HCT116 (cell line): Measurements from ENCODE around the gene PLCXD1. TPM values are rescaled to one million over a fixed set of nuclear protein-coding genes. Genes with fewer than 3 reads are reported as not detected.

Source experiments
- ATAC-seq: fragments of 200-7000 bp; cut with Tn5 transposase; 2 replicates; pipeline ENCODE4 v1.9.1; 2020; ENCODE audit warnings: mild to moderate bottlenecking, moderate library complexity
- BruUV-seq: library from RNA; stranded (reverse); fragments of 400-500 nt; replicated peaks from 2 replicates; lab custom pipeline; 2021; lab: Mats Ljungman, UMichigan
- CTCF ChIA-PET: fragments of 300-600 bp; sonication (Branson Sonifier 250); formaldehyde crosslinking; loops from one replicate; lab custom pipeline; 2021; ENCODE audit warnings: antibody characterized with exemption; lab: Charles Lee
- POLR2A ChIA-PET: fragments of 300-600, 350-600 bp; sonication (Branson Sonifier 250); formaldehyde crosslinking; loops from one replicate; lab custom pipeline; 2021; ENCODE audit warnings: antibody characterized with exemption; lab: Charles Lee
- RAD21 ChIA-PET, 2 experiments: fragments of 300-600 bp; sonication (Branson Sonifier 250); formaldehyde crosslinking; loops; one replicate each; lab custom pipeline; 2023; ENCODE audit warnings: low total read pairs in 2 of 2; ENCODE audit not compliant: uncharacterized antibody in 2 of 2, unreplicated experiment in 2 of 2, low non-redundant PET in 1 of 2; lab: Charles Lee
- DNase-seq: peaks from one replicate; pipeline ENCODE4 v3.0.0-alpha.2; 2010; ENCODE audit warnings: low read depth, low spot score
- H2AFZ ChIP-seq: fragments of 200-600 bp; shearing (Covaris generic), sonication (generic); 2 replicates; pipeline ENCODE4 v1.6.1; 2017; ENCODE audit warnings: low read depth, mixed run types, mixed read lengths, antibody characterized with exemption, low read length; ENCODE audit not compliant: poor library complexity, severe bottlenecking
- H3K27ac ChIP-seq: 2 replicates; pipeline ENCODE4 v1.5.1; 2012; ENCODE audit warnings: low read depth, low read length
- H3K27me3 ChIP-seq: fragments of 200-600 bp; sonication (generic); 2 replicates; pipeline ENCODE4 v1.6.1; 2016; ENCODE audit warnings: mixed run types, low read length, mixed read lengths; ENCODE audit not compliant: insufficient read depth
- H3K36me3 ChIP-seq, 2 experiments: fragments of 200-500 bp in 1 of 2; fragments of 200-600 bp in 1 of 2; sonication (Bioruptor generic) in 1 of 2; sonication (generic) in 1 of 2; 2 replicates each; pipeline versions ENCODE4 v1.5.1 to v1.6.1; 2014 to 2016; ENCODE audit warnings: low read length in 2 of 2, inconsistent platforms in 1 of 2, mixed read lengths in 1 of 2, mixed run types in 1 of 2; ENCODE audit not compliant: insufficient read depth in 2 of 2, control insufficient read depth in 1 of 2
- H3K4me1 ChIP-seq, 2 experiments: fragments of 200-600 bp in 1 of 2; sonication (generic) in 1 of 2; 2 replicates each; pipeline versions ENCODE4 v1.5.1 to v1.6.1; 2012 to 2017; ENCODE audit warnings: low read length in 2 of 2, inconsistent platforms in 1 of 2, mild to moderate bottlenecking in 1 of 2, mixed read lengths in 1 of 2, mixed run types in 1 of 2, moderate library complexity in 1 of 2; ENCODE audit not compliant: insufficient read depth in 2 of 2, control insufficient read depth in 1 of 2
- H3K4me2 ChIP-seq: fragments of 200-600 bp; sonication (generic); 2 replicates; pipeline ENCODE4 v1.6.1; 2017; ENCODE audit warnings: mixed run types, low read length, mixed read lengths
- H3K4me3 ChIP-seq, 2 experiments: fragments of 200-600 bp in 1 of 2; sonication (generic) in 1 of 2; replicated peaks in 1 of 2; 2 replicates each; pipeline ENCODE4 v1.5.1; 2011 to 2016; ENCODE audit warnings: low read length in 2 of 2, control low read depth in 1 of 2, low read depth in 1 of 2, mild to moderate bottlenecking in 1 of 2, mixed read lengths in 1 of 2, mixed run types in 1 of 2
- H3K79me2 ChIP-seq: fragments of 200-600 bp; sonication (generic); 2 replicates; pipeline ENCODE4 v1.6.1; 2017; ENCODE audit warnings: mild to moderate bottlenecking, mixed run types, low read length, moderate library complexity, mixed read lengths; ENCODE audit not compliant: insufficient read depth
- H3K9ac ChIP-seq: fragments of 200-600 bp; sonication (generic); 2 replicates; pipeline ENCODE4 v1.6.1; 2016; ENCODE audit warnings: low read length, mixed read lengths
- H3K9me2 ChIP-seq: fragments of 200-600 bp; sonication (generic), shearing (Covaris generic); 2 replicates; pipeline ENCODE4 v1.6.1; 2017; ENCODE audit warnings: mixed run types, mild to moderate bottlenecking, moderate library complexity; ENCODE audit not compliant: insufficient read depth
- H3K9me3 ChIP-seq, 2 experiments: fragments of 200-500 bp in 1 of 2; fragments of 200-600 bp in 1 of 2; sonication (Bioruptor generic) in 1 of 2; sonication (generic) in 1 of 2; 2 replicates each; pipeline ENCODE4 v1.6.1; 2014 to 2017; ENCODE audit warnings: low read length in 2 of 2, mixed read lengths in 2 of 2, inconsistent platforms in 1 of 2, low read depth in 1 of 2, mild to moderate bottlenecking in 1 of 2, mixed run types in 1 of 2, moderate library complexity in 1 of 2; ENCODE audit not compliant: control insufficient read depth in 1 of 2, insufficient read depth in 1 of 2
- H4K20me1 ChIP-seq: fragments of 200-600 bp; sonication (generic), shearing (Covaris generic); 2 replicates; pipeline ENCODE4 v1.6.1; 2017; ENCODE audit warnings: mixed run types, mild to moderate bottlenecking, moderate library complexity; ENCODE audit not compliant: insufficient read depth
- CBX3 ChIP-seq: IDR thresholded peaks from 2 replicates; pipeline ENCODE4 v1.6.1; 2012; ENCODE audit warnings: low read depth
- CEBPB ChIP-seq: IDR thresholded peaks from 2 replicates; pipeline ENCODE4 v1.6.1; 2012; ENCODE audit warnings: low read depth
- EGR1 ChIP-seq: IDR thresholded peaks from 2 replicates; pipeline ENCODE4 v1.6.1; 2012; ENCODE audit warnings: low read depth
- ELF1 ChIP-seq: IDR thresholded peaks from 2 replicates; pipeline ENCODE4 v1.6.1; 2012; ENCODE audit warnings: low read depth, borderline replicate concordance
- EZH2 ChIP-seq: fragments of 200-600 bp; sonication (generic); IDR thresholded peaks from 2 replicates; pipeline ENCODE4 v1.6.1; 2017; ENCODE audit warnings: antibody characterized with exemption, mixed run types
- EZH2phosphoT487 ChIP-seq: fragments of 200-600 bp; IDR thresholded peaks from 2 replicates; pipeline ENCODE4 v1.6.1; 2018; ENCODE audit warnings: antibody characterized with exemption, borderline replicate concordance
- FOSL1 ChIP-seq: IDR thresholded peaks from 2 replicates; pipeline ENCODE4 v1.6.1; 2012; ENCODE audit warnings: low read depth
- POLR2A ChIP-seq: IDR thresholded peaks from 2 replicates; pipeline ENCODE4 v1.7.0; 2011; ENCODE audit warnings: borderline replicate concordance; ENCODE audit not compliant: insufficient read depth, insufficient read length; ENCODE audit errors: extremely low read depth
- POLR2AphosphoS5 ChIP-seq: IDR thresholded peaks from 2 replicates; pipeline ENCODE4 v1.6.1; 2011; ENCODE audit warnings: mild to moderate bottlenecking, low read depth, low read length, moderate library complexity
- RAD21 ChIP-seq: IDR thresholded peaks from 2 replicates; pipeline ENCODE4 v1.6.1; 2012; ENCODE audit warnings: low read depth, mild to moderate bottlenecking
- SIN3A ChIP-seq: IDR thresholded peaks from 2 replicates; pipeline ENCODE4 v1.6.1; 2012; ENCODE audit warnings: low read depth
- SRF ChIP-seq: IDR thresholded peaks from 2 replicates; pipeline ENCODE4 v1.6.1; 2012; ENCODE audit warnings: low read depth
- TCF7L2 ChIP-seq: IDR thresholded peaks from 2 replicates; pipeline ENCODE4 v1.7.0; 2011; ENCODE audit warnings: borderline replicate concordance, inconsistent platforms; ENCODE audit not compliant: insufficient read depth, insufficient read length; ENCODE audit errors: extremely low read depth
- YY1 ChIP-seq: IDR thresholded peaks from 2 replicates; pipeline ENCODE4 v1.6.1; 2011; ENCODE audit warnings: low read length, low read depth, moderate library complexity, mild to moderate bottlenecking; ENCODE audit not compliant: insufficient replicate concordance; ENCODE audit errors: extremely low read depth
- ZNF274 ChIP-seq: fragments of 200-500 bp; sonication (Bioruptor generic); IDR thresholded peaks from 2 replicates; pipeline ENCODE4 v1.6.1; 2014; ENCODE audit warnings: mild to moderate bottlenecking, low read depth, low read length, inconsistent platforms
- intact Hi-C: fragments of 100-400 bp; cut with micrococcal nuclease; formaldehyde crosslinking; loops from 2 replicates; pipeline ENCODE4 v1.10.0; 2022
- total RNA-seq: library from RNA; stranded (reverse); gene quantifications from one replicate; pipeline ENCODE4 v1.2.1, GENCODE V29; 2021; ENCODE audit not compliant: unreplicated experiment
- TF ChIP-seq, protein P1 (sequence below): IDR thresholded peaks from 2 replicates; pipeline ENCODE4 v1.6.1; 2012; ENCODE audit warnings: low read depth
- TF ChIP-seq, protein P2 (sequence below): IDR thresholded peaks from 2 replicates; pipeline ENCODE4 v1.6.1; 2012
- TF ChIP-seq, protein P3 (sequence below): IDR thresholded peaks from 2 replicates; pipeline ENCODE4 v1.6.1; 2012

PLCXD1 gene
- total RNA-seq, 1 experiment from 2014 or later: 26.3 TPM

DNA sequence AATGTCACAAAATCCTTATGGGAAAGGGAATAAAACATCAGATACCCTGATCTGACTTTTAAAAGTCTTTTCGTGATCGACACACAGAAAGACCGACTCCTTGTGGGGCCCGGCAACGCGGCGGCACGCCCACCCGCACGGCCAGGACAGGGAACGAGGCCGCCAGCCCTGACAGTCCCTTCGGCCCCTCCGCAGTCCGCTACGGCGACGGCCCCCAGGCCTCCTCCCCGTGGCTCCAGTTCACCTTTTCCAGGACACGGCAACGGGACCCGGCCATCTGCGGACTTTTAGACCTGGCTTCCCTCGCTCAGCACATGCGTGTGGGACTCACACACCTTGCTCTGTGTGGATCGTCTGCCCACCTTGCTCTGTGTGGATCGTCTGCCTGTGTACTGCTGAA lies 71.0 kb downstream of the PLCXD1 start:
- no peak for DNase-seq
- no peak overlapping the region for H3K4me2 ChIP-seq
- TF ChIP-seq EZH2: no peak
- TF ChIP-seq CEBPB: no peak
- no peak for TF ChIP-seq YY1
- no peak for TF ChIP-seq ZNF274
- no peak for TF ChIP-seq POLR2AphosphoS5
- TF ChIP-seq EZH2phosphoT487: no peak
- TF ChIP-seq EGR1: no peak
- TF ChIP-seq, protein P1, sequence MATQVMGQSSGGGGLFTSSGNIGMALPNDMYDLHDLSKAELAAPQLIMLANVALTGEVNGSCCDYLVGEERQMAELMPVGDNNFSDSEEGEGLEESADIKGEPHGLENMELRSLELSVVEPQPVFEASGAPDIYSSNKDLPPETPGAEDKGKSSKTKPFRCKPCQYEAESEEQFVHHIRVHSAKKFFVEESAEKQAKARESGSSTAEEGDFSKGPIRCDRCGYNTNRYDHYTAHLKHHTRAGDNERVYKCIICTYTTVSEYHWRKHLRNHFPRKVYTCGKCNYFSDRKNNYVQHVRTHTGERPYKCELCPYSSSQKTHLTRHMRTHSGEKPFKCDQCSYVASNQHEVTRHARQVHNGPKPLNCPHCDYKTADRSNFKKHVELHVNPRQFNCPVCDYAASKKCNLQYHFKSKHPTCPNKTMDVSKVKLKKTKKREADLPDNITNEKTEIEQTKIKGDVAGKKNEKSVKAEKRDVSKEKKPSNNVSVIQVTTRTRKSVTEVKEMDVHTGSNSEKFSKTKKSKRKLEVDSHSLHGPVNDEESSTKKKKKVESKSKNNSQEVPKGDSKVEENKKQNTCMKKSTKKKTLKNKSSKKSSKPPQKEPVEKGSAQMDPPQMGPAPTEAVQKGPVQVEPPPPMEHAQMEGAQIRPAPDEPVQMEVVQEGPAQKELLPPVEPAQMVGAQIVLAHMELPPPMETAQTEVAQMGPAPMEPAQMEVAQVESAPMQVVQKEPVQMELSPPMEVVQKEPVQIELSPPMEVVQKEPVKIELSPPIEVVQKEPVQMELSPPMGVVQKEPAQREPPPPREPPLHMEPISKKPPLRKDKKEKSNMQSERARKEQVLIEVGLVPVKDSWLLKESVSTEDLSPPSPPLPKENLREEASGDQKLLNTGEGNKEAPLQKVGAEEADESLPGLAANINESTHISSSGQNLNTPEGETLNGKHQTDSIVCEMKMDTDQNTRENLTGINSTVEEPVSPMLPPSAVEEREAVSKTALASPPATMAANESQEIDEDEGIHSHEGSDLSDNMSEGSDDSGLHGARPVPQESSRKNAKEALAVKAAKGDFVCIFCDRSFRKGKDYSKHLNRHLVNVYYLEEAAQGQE: no peak
- TF ChIP-seq ELF1: no peak
- no peak for TF ChIP-seq CBX3
- TF ChIP-seq, protein P2, sequence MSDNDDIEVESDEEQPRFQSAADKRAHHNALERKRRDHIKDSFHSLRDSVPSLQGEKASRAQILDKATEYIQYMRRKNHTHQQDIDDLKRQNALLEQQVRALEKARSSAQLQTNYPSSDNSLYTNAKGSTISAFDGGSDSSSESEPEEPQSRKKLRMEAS: no peak
- no peak for TF ChIP-seq POLR2A
- no peak for TF ChIP-seq FOSL1
- no peak for TF ChIP-seq SIN3A
- no peak for TF ChIP-seq SRF
- TF ChIP-seq TCF7L2: no peak
- TF ChIP-seq RAD21: no peak
- TF ChIP-seq, protein P3, sequence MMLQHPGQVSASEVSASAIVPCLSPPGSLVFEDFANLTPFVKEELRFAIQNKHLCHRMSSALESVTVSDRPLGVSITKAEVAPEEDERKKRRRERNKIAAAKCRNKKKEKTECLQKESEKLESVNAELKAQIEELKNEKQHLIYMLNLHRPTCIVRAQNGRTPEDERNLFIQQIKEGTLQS: no peak
- H3K4me1 ChIP-seq: no peaks in the 10 kb centered on the region
- intact Hi-C loops: no loop called here
- ChIA-PET RAD21 (no interaction called here), POLR2A (no interaction called here), CTCF (no interaction called here)
- no peaks in the 10 kb centered on the region for H3K36me3 ChIP-seq
- H3K27ac ChIP-seq: no peak overlapping the region
- H3K79me2 ChIP-seq: no peaks in the 10 kb centered on the region
- no peak overlapping the region for H3K4me3 ChIP-seq
- no peak overlapping the region for H2AFZ ChIP-seq
- H3K9ac ChIP-seq: no peak overlapping the region
- no peaks in the 10 kb centered on the region for H4K20me1 ChIP-seq
- BruUV-seq: no TSS peak
- H3K9me2 ChIP-seq: no peaks in the 10 kb centered on the region
- ATAC-seq: no peak
- H3K9me3 ChIP-seq: no peaks in the 10 kb centered on the region
- H3K27me3 ChIP-seq: no peaks in the 10 kb centered on the region
